ENCODE measurements around the gene WWOX. TPM values are rescaled to one million over a fixed set of nuclear protein-coding genes. Genes with fewer than 3 reads are reported as not detected.

The WWOX gene
- total and polyA plus RNA-seq, 2 of the 13 experiments (the other 11 are each of a cell fraction or from before 2014, with no cell fraction given), result 9.1 to 37.4 TPM

DNA sequence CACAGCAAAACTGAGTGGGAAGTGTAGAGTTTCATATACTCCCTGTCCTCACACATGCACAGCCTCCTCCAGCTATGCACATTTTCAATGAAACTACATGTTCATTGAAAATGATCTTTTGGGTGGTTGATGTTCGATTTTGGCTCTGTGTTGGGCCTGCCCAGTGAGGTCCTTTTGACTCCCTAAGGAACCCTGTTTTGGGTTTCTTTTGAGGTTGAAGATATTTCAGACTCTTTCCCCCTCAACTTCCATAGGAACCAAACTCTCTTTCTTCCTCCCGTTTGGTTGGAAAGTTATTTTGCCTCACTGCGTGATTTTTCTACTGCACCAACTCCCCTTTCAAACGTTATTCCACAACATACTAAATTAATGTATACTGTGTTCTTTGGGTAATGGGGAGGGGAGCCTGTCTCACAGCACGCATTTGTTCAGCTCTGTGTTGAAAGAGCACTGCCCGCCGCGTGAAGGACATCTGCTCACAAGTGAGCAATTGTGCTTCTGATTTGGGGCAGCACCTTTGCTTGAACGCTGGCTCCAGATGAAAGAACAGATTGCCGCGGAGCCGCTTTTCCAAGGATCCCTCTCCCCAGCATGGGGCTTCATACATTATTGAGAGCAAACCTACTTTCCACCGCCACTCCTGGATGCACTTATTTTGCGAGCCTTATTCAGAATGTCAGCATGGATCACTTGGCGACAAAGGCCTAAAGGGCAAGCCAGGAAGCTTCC is 385.9 kb downstream of the WWOX start (continued):
- TF ChIP-seq PHF5A (CRISPR knock-in tag; IDR thresholded peaks at IDR 0.05; ENCODE audit: low read depth, unreplicated experiment) (peak; percentile 40), HCFC1 (IDR thresholded peaks at IDR 0.05; ENCODE audit: low read depth, low read length) (no peak), ZNF768 (CRISPR knock-in tag; IDR thresholded peaks at IDR 0.05) (no peak), ZNF713 (CRISPR knock-in tag; IDR thresholded peaks at IDR 0.05) (no peak), RFX3 (CRISPR knock-in tag; IDR thresholded peaks at IDR 0.05) (peak; percentile 6; the same call in 1 of the 2 replicates), ZNF816 (CRISPR knock-in tag; IDR thresholded peaks at IDR 0.05; ENCODE audit: borderline replicate concordance) (no peak), ZNF788 (CRISPR knock-in tag; IDR thresholded peaks at IDR 0.05; ENCODE audit: borderline replicate concordance) (peak; percentile 92; the same call in 1 of the 2 replicates), FOXA3 (CRISPR knock-in tag; IDR thresholded peaks at IDR 0.05) (peak; percentile 89), RXRA (CRISPR knock-in tag; IDR thresholded peaks at IDR 0.05) (peak; percentile 80; the same call in 1 of the 2 replicates), ZNF224 (CRISPR knock-in tag; IDR thresholded peaks at IDR 0.05) (no peak)
- TF ChIP-seq, protein P1, sequence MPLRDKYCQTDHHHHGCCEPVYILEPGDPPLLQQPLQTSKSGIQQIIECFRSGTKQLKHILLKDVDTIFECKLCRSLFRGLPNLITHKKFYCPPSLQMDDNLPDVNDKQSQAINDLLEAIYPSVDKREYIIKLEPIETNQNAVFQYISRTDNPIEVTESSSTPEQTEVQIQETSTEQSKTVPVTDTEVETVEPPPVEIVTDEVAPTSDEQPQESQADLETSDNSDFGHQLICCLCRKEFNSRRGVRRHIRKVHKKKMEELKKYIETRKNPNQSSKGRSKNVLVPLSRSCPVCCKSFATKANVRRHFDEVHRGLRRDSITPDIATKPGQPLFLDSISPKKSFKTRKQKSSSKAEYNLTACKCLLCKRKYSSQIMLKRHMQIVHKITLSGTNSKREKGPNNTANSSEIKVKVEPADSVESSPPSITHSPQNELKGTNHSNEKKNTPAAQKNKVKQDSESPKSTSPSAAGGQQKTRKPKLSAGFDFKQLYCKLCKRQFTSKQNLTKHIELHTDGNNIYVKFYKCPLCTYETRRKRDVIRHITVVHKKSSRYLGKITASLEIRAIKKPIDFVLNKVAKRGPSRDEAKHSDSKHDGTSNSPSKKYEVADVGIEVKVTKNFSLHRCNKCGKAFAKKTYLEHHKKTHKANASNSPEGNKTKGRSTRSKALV (CRISPR knock-in tag; IDR thresholded peaks at IDR 0.05), result peak; percentile 48; the same call in 1 of the 2 replicates
- TF ChIP-seq, protein P2, sequence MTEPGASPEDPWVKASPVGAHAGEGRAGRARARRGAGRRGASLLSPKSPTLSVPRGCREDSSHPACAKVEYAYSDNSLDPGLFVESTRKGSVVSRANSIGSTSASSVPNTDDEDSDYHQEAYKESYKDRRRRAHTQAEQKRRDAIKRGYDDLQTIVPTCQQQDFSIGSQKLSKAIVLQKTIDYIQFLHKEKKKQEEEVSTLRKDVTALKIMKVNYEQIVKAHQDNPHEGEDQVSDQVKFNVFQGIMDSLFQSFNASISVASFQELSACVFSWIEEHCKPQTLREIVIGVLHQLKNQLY (CRISPR knock-in tag; IDR thresholded peaks at IDR 0.05), result peak; percentile 83; the same call in 1 of the 2 replicates
- TF ChIP-seq, protein P3, sequence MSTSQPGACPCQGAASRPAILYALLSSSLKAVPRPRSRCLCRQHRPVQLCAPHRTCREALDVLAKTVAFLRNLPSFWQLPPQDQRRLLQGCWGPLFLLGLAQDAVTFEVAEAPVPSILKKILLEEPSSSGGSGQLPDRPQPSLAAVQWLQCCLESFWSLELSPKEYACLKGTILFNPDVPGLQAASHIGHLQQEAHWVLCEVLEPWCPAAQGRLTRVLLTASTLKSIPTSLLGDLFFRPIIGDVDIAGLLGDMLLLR (CRISPR knock-in tag; IDR thresholded peaks at IDR 0.05), result 0 out of 2 replicates have a peak, but pooled peaks have one; percentile 20
- TF ChIP-seq, protein P4, sequence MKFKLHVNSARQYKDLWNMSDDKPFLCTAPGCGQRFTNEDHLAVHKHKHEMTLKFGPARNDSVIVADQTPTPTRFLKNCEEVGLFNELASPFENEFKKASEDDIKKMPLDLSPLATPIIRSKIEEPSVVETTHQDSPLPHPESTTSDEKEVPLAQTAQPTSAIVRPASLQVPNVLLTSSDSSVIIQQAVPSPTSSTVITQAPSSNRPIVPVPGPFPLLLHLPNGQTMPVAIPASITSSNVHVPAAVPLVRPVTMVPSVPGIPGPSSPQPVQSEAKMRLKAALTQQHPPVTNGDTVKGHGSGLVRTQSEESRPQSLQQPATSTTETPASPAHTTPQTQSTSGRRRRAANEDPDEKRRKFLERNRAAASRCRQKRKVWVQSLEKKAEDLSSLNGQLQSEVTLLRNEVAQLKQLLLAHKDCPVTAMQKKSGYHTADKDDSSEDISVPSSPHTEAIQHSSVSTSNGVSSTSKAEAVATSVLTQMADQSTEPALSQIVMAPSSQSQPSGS (CRISPR knock-in tag; IDR thresholded peaks at IDR 0.05), result peak; percentile 88
- TF ChIP-seq, protein P5, sequence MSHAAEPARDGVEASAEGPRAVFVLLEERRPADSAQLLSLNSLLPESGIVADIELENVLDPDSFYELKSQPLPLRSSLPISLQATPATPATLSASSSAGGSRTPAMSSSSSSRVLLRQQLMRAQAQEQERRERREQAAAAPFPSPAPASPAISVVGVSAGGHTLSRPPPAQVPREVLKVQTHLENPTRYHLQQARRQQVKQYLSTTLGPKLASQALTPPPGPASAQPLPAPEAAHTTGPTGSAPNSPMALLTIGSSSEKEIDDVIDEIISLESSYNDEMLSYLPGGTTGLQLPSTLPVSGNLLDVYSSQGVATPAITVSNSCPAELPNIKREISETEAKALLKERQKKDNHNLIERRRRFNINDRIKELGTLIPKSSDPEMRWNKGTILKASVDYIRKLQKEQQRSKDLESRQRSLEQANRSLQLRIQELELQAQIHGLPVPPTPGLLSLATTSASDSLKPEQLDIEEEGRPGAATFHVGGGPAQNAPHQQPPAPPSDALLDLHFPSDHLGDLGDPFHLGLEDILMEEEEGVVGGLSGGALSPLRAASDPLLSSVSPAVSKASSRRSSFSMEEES (CRISPR knock-in tag; IDR thresholded peaks at IDR 0.05), result peak; percentile 55; the same call in 1 of the 2 replicates
- TF ChIP-seq, protein P6, sequence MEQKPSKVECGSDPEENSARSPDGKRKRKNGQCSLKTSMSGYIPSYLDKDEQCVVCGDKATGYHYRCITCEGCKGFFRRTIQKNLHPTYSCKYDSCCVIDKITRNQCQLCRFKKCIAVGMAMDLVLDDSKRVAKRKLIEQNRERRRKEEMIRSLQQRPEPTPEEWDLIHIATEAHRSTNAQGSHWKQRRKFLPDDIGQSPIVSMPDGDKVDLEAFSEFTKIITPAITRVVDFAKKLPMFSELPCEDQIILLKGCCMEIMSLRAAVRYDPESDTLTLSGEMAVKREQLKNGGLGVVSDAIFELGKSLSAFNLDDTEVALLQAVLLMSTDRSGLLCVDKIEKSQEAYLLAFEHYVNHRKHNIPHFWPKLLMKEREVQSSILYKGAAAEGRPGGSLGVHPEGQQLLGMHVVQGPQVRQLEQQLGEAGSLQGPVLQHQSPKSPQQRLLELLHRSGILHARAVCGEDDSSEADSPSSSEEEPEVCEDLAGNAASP (CRISPR knock-in tag; IDR thresholded peaks at IDR 0.05; ENCODE audit: borderline replicate concordance), result peak; percentile 75
- TF ChIP-seq, protein P7, sequence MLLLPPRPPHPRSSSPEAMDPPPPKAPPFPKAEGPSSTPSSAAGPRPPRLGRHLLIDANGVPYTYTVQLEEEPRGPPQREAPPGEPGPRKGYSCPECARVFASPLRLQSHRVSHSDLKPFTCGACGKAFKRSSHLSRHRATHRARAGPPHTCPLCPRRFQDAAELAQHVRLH (CRISPR knock-in tag; IDR thresholded peaks at IDR 0.05; ENCODE audit: borderline replicate concordance, low read depth), result peak; percentile 81; the same call in 1 of the 2 replicates
- TF ChIP-seq, protein P8, sequence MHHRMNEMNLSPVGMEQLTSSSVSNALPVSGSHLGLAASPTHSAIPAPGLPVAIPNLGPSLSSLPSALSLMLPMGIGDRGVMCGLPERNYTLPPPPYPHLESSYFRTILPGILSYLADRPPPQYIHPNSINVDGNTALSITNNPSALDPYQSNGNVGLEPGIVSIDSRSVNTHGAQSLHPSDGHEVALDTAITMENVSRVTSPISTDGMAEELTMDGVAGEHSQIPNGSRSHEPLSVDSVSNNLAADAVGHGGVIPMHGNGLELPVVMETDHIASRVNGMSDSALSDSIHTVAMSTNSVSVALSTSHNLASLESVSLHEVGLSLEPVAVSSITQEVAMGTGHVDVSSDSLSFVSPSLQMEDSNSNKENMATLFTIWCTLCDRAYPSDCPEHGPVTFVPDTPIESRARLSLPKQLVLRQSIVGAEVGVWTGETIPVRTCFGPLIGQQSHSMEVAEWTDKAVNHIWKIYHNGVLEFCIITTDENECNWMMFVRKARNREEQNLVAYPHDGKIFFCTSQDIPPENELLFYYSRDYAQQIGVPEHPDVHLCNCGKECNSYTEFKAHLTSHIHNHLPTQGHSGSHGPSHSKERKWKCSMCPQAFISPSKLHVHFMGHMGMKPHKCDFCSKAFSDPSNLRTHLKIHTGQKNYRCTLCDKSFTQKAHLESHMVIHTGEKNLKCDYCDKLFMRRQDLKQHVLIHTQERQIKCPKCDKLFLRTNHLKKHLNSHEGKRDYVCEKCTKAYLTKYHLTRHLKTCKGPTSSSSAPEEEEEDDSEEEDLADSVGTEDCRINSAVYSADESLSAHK (CRISPR knock-in tag; IDR thresholded peaks at IDR 0.05; ENCODE audit: borderline replicate concordance), result no peak
